A673 (cell line): Measurements from ENCODE around the gene MLIP.

Experiments
- CTCF ChIP-seq: fragments of 300-800, 200-600 bp; sonication (generic); conservative IDR thresholded peaks from 2 replicates; pipeline ENCODE4 v1.5.1; 2017; ENCODE audit warnings: low read depth, mild to moderate bottlenecking, antibody characterized with exemption, low read length, moderate library complexity, mixed read lengths
- EZH2 ChIP-seq: fragments of 200-600 bp; sonication (generic); IDR thresholded peaks from 2 replicates; pipeline ENCODE4 v1.6.1; 2017; ENCODE audit warnings: borderline replicate concordance, low read depth, mild to moderate bottlenecking, mixed read lengths, antibody characterized with exemption, low read length; ENCODE audit not compliant: poor library complexity, severe bottlenecking

GRCh38 chr6:54238396-54238795 lies 127.2 kb downstream of the MLIP start:
- TF ChIP-seq CTCF (no peak), EZH2 (no peak)
